Activated T-cell treated with anti-CD3 and anti-CD28 coated beads for 48 hours (primary cell): ENCODE data around the gene RNF168.
"Not testable (repeated sequence)": the region's sequence is repeated elsewhere in the genome, so short reads cannot be mapped to it uniquely, and the experiment has no call there.

Experiments
- DNase-seq: peaks from one replicate; pipeline ENCODE4 v3.0.0-alpha.2; 2020; ENCODE audit warnings: low read depth

The RNF168 gene

GRCh38 chr3:196503196-196504076, at the start of gene RNF168:
RNF168 (minus strand) TSS chr3:196503768; CDS start chr3:196503173, 595 bp downstream.
- DNase-seq, result peak; percentile 97

- no peak for DNase-seq
Measured at GRCh38 chr3:196552253-196552652, 48.7 kb upstream of the RNF168 start.

GRCh38 chr3:196550172-196550571, 46.6 kb upstream of the RNF168 start:
- not testable (repeated sequence) for DNase-seq

- not testable (repeated sequence) for DNase-seq
Measured at GRCh38 chr3:196549312-196549711, 45.7 kb upstream of the RNF168 start.

- no peak for DNase-seq
Measured at GRCh38 chr3:196547067-196547466, 43.5 kb upstream of the RNF168 start.

GRCh38 chr3:196546537-196546936, 43.0 kb upstream of the RNF168 start:
- no peak for DNase-seq

- DNase-seq, result no peak
Measured at GRCh38 chr3:196544491-196544992, 41.0 kb upstream of the RNF168 start.

- DNase-seq, result no peak
Measured at GRCh38 chr3:196541684-196542445, 38.3 kb upstream of the RNF168 start.

- peak; percentile 36 for DNase-seq
Measured at GRCh38 chr3:196537319-196537984, 33.9 kb upstream of the RNF168 start.

- no peak for DNase-seq
Measured at GRCh38 chr3:196533260-196533681, 29.7 kb upstream of the RNF168 start.

- DNase-seq, result no peak
Measured at GRCh38 chr3:196531418-196531817, 27.9 kb upstream of the RNF168 start.

GRCh38 chr3:196528639-196529233, 25.2 kb upstream of the RNF168 start:
- peak; percentile 92 for DNase-seq

GRCh38 chr3:196525141-196525540, 21.6 kb upstream of the RNF168 start:
- no peak for DNase-seq

GRCh38 chr3:196524527-196524926, 21.0 kb upstream of the RNF168 start:
- no peak for DNase-seq

GRCh38 chr3:196523841-196524240, 20.3 kb upstream of the RNF168 start:
- no peak for DNase-seq

- not testable (repeated sequence) for DNase-seq
Measured at GRCh38 chr3:196521291-196521690, 17.7 kb upstream of the RNF168 start.

- no peak for DNase-seq
Measured at GRCh38 chr3:196519718-196520082, 16.1 kb upstream of the RNF168 start.

GRCh38 chr3:196518966-196519717, 15.6 kb upstream of the RNF168 start:
- DNase-seq, result peak; percentile 39

GRCh38 chr3:196517919-196518318, 14.4 kb upstream of the RNF168 start:
- DNase-seq, result no peak

GRCh38 chr3:196517162-196517800, 13.7 kb upstream of the RNF168 start:
- no peak for DNase-seq
